Limb (tissue), 2 donors: ENCODE measurements around the gene PALM2AKAP2.
A peak's percentile ranks its signal among the peaks of the same experiment; 100 is the strongest.

Experiments used
- DNase-seq, 2 donors: peaks; one replicate each; pipeline ENCODE4 v3.0.0-alpha.2; 2016; ENCODE audit errors: extremely low spot score in 2 of 2

The PALM2AKAP2 gene

DNA sequence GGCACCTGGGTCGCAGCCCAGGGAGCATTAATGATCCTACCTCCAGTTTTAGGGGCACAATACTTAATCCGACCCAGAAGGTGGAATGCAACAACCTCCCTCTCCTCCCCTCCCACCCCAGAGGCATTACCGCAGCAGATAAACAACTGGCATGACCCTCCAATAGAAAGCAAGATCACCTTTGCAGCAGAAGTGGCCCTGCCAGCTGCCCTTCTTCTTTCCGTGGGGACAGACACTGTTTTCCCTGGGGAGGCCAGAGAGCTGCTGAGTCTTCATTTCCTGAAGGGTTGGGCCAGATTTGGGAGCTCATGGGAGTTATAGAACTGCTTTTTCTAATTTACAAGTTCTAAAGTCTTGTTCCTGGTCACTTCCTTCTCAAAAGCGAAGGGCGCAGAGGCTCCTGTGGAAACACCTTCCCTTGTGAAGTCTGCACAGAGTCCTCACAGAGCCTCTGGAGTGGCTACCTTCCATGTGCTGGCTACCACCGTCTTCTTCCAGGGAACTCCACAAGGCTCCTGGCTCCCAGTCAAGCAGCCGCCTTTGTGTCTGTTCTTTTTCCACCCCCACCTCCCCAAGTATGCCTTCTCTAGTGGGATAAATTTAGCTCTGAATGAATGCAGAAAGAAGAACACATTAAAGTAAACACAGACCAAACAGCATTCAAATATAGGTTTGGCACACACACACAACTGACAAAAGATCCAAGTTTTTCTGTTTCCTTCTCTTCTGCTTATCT is 8.0 kb upstream of the PALM2AKAP2 start:
- peak; percentile 53 to 55 for DNase-seq

GRCh38 chr9:109775516-109775915 is 4.5 kb upstream of the PALM2AKAP2 start:
- no peak for DNase-seq

DNA sequence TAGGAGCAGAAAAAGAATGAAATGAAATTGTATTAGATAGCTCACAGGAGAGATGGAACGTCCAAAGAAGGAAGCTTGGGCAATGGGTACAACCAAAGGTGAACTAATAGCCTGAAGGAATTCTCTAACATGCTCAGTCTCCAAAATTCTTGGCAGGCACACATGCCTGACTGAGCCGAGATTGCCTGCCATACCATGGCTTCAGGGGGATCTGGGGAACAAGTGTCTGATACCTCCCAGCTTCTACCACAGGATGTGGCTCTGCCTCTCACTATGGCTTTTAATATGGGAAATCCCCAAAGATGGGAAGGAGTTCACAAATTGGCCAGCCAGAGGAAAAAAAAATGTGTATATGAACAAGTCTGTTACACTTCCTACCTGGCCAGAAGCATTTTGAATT is 3.6 kb upstream of the PALM2AKAP2 start:
- DNase-seq: no peak

DNA sequence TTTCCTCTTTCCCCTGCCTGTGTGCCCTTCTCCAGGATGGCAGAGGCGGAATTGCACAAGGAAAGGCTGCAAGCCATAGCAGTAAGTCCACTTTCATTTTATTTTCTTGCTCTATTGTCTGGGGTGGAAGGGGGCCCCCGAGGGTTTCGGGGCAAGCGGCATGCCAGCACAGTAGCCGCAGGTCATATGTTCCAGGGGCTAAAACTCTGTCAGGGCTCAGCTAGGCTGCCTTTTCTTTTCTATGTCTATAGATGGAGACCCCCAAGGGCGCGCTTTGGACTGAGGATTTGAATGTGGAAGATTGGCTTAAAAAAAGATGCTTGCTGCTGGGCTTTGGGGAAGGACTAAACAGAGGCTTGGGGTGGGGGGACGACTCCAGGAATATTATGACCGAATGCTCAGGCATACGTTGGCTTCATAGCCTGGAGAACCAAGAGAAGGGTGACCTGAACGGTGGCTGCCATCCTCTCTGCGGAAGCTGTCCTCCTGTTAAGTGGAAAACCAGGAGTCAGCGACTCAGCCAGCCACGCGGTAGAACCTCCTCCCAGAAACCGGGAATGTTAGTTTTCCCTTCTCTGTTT is 545 bp downstream of the PALM2AKAP2 start:
- no peak for DNase-seq

- no peak for DNase-seq
Measured at GRCh38 chr9:109781086-109781485, 1.1 kb downstream of the PALM2AKAP2 start.

DNA sequence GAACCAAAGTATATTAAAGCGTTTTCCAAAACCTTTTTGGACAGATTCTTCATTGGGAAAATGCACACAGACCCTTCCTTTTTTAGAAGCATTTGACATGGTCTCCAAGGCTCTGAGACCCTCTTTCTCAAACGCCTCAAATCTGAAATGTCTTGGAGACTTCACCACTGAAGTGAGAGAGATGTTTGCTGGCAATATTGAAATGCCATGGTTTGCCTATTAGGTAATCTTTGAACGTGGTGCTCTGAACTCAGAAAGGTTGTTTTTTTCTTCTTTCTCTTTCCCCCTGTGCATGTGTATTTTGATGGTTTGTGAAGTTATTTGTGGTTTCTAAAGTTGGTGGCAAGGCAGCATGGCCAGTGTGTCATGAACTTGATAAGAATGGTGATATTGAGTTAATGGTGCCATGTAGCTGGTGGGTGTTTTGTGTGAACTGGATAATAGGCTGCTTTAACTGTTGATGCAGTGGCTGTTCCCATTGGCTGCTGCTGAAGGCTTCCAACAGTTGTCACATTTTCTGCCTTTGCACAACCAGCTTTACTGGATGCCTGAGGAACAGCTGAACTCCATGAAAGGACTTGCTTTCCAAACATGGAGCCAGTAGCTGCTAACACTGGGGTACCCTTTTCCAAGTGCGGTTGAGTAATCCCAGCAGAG is 1.7 kb downstream of the PALM2AKAP2 start:
- DNase-seq: peak in 1 of 2 donors; percentile 53

DNA sequence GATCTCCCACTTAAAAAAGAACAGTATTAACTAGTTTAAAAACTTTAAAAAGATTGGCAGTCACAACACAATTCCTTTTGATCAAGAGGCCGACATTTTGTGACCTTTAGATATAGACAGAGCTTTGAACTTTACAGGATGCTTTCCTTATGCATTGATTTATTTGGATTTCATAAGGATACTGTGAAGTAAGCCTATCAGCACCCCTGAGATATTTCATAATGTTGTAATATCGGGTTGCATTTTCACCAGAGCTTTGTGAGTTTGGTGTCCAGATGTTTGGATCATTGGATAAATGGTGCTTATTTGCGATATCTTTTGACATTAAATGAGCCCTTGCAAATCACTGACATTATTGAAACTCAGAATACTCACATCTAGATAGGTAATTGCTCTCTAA is 7.7 kb downstream of the PALM2AKAP2 start:
- no peak for DNase-seq

DNA sequence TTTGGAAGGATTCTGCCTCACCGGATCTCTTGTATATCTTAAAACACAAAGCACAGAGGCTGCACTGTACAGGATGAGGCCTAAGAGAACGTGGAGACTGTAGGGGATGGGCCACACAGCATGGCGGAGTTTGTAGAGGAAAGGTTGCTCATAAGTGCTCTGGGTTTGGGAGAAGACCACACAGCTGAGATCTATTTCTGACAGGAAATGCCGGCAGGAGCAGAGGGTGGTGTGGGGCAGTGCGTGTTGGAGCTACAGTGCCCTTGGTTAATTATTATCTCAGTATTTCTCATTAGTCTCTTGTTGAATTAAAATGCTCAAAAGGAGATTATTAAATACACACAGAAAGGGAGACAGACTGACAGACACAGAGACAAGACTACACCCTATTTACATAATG is 9.6 kb downstream of the PALM2AKAP2 start:
- DNase-seq: no peak

DNA sequence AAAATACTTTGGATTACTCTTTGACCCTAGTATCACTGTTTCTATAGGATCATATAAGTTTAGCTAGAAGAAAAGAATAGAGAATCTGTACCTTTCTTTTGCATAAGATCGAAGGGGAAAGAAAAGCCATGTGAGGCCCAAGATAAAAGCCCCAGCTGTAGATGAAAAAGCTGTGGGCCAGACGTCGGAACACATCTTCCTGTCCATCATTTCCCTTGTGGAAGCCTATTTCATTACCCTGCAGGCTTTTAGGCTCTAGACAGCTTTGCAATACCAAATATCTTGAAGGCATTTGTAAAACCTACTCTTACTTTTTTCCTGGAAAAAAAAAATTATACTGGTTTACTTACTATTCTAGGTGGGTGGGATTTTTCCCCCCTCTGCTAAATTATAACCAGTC is 10.0 kb downstream of the PALM2AKAP2 start:
- DNase-seq: no peak

DNA sequence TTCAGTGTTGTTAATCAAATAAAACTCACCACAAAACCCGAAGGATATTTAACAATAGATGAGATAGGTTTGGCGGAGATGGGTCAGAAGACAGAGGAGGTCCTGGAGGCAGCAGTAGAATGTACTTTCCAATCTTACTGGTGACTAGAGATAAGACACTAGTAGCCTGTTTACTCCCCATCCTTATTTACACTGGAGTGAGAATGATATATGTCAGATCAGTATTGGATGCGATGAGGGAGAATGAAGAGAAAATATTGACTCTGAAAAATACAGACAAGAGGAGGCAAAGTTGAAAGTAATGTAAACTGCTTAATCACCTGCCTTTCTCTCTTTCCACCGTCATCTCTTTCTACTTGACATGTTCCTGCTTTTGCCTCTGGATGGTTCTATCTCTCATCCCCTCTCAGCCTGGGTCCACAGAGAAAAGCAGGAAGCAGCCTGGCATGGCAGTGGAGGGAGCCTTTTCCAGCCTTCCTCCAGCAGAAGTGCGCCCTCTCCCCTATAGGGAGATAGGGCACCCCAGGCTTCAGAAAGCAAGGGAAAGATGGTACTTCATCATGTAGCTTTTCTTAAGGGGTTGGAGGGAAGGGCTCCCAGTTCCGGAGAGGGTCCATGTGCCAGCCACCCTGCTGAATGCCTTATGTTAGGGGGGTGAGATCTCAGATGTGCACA is 11.1 kb downstream of the PALM2AKAP2 start:
- no peak for DNase-seq

GRCh38 chr9:109791747-109792146 is 11.7 kb downstream of the PALM2AKAP2 start:
- no peak for DNase-seq

GRCh38 chr9:109792951-109793546 is 13.1 kb downstream of the PALM2AKAP2 start:
- DNase-seq: no peak

DNA sequence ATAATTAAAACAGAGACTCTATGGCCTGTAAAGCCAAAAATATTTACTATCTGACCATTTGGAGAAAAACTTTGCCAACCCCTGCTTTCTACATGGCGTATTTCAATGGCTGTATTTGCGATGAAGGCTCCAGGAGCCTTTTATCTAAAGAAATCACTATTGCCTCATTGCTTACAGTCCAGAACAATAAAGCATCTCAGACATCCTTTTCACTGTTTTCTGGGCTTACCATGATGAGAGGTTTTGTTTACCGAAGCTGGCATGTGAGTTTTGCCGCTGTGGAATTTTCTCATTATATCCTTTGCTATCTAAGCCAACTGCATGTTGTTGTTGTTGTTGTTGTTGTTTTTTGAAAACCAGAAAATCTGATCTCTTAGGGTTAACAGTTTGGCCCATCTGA is 13.9 kb downstream of the PALM2AKAP2 start:
- DNase-seq: no peak

DNA sequence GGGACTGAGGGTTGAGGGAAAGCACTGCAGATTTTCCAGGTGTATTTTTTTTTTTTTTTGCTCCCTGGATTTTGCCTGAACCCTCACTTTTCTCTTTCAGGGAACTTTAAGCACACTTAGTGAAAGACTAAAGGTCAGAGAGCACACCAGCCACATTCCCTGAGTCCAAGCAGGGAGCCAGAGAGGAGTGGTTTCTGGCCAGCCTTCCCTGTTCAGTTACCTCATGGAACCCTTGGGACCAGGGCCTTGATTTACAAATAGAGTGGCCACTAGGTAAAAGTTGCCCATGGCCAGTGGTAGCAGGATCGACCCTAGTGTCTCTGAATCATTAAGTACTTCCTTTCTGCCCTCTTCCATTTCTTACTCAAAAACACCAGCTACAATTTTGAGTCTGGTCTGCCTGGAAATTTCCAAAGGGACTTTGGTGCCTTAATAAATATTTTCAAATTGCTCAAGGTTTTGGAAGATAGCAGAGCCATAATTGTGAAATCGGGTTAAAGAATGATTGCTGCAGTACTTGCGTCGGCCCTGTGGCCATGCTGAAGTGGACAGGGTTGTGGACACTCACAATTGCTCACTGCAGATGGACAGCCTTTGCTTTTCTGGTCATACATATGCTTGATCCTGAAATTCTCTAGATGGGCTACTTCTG is 14.5 kb downstream of the PALM2AKAP2 start:
- no peak for DNase-seq

DNA sequence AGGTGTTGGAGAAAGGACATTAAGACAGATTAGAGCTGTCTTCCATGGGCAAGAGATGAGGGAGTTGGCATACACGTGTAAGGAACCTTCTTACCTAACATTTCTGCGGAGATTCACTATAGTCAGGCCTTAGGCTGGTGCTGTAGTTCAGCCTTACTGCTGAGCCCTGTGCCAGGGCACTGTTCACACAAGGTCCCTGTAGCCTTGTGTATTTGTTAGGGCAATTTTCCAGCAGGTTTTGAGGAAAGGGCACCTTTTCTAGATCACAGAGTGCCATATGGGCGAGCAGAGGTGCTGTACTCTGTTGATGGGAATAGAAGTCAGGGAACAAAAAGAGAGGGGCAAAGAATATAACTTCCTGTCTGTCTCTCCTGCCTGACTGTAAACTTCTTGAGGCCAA is 15.6 kb downstream of the PALM2AKAP2 start:
- DNase-seq: no peak

DNA sequence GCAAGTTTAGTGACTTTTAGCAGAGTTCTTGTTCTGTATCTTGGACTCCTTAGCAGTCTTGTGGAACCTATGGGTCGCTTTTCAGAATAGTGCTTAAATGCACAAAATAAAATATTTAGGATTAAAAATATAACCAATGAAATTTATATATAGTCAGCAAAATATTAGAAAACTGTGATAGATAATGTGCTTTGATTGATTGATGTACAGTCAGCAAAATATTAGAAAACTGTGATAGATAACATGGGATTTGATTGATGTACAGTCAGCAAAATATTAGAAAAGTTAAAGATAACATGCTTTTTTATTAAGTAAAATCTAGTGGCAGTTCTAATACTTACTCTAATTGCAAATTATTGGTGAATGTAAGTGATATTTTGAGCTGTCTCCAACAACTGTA is 16.1 kb downstream of the PALM2AKAP2 start:
- no peak for DNase-seq

GRCh38 chr9:109797006-109797405 is 17.0 kb downstream of the PALM2AKAP2 start:
- no peak for DNase-seq

DNA sequence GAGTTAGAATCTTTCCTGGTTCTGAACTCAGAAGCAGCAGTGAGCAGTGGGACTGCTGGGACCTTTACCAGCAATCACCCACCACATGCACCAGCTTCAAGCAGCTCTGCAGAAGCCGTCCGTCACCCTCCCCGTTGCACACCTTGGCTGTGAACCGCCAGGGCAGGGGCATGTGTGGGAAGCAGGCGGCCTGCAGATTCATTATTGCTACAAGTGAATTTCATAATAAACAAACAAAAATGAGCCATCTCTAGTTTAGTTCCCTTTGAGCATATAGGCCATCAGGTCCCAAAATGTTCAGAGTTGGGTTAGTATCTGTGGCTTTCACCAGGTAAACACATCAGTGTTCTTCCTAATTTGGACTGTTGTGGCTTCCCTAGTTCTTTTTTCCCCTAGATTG is 17.5 kb downstream of the PALM2AKAP2 start:
- no peak for DNase-seq

GRCh38 chr9:109799141-109799540 is 19.1 kb downstream of the PALM2AKAP2 start:
- DNase-seq: no peak

- no peak for DNase-seq
Measured at GRCh38 chr9:109799792-109800191, 19.8 kb downstream of the PALM2AKAP2 start.

GRCh38 chr9:109801484-109801883 is 21.5 kb downstream of the PALM2AKAP2 start:
- no peak for DNase-seq
